ENCODE results near the gene LMCD1.
"Not testable (repeated sequence)": the region's sequence is repeated elsewhere in the genome, so short reads cannot be mapped to it uniquely, and the experiment has no call there.

The LMCD1 gene

DNA sequence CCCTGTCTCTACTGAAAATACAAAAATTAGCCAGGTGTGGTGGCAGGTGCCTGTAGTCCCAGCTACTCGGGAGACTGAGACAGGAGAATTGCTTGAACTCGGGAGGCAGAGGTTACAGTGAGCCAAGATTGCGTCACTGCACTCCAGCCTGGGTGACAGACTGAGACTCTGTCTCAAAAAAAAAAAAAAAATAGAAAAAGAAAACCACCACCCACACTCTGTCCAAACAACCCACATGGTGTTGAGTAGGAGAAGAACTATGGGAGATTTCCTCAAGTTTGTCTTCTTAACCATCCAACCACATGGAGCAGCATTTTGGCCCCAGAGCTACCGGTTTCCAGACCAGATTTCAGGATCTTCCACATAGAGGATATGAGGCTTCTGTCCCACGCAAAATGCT is 78.8 kb downstream of the LMCD1 start:
- not testable (repeated sequence) for H2BK15ac ChIP-seq (ENCODE audit: low read depth, poor library complexity, severe bottlenecking); H3K4me1 ChIP-seq (ENCODE audit: control insufficient read depth, insufficient read depth, low read depth, low read length); H3K36me3 ChIP-seq (ENCODE audit: control insufficient read depth in 1 of 2, insufficient read depth in 2 of 2, low read depth in 1 of 2, low read length in 2 of 2); H3K27me3 ChIP-seq (ENCODE audit: control insufficient read depth in 1 of 2, insufficient read depth in 1 of 2, low read length in 2 of 2); H3K9me3 ChIP-seq (ENCODE audit: control insufficient read depth, low read length); H2AK5ac ChIP-seq (ENCODE audit: low read length, severe bottlenecking); H4K91ac ChIP-seq (ENCODE audit: low read length); H3K23ac ChIP-seq (ENCODE audit: low read length in 2 of 2); H2BK120ac ChIP-seq (ENCODE audit: low read depth, low read length); H3K27ac ChIP-seq (ENCODE audit: low read length, poor library complexity, severe bottlenecking); H2BK12ac ChIP-seq (ENCODE audit: low read length in 2 of 2); H2BK5ac ChIP-seq (ENCODE audit: low read depth, low read length, poor library complexity, severe bottlenecking); H2AFZ ChIP-seq (ENCODE audit: low read depth, low read length); H4K8ac ChIP-seq (ENCODE audit: low read length); H3K18ac ChIP-seq (ENCODE audit: low read depth in 1 of 2, low read length in 2 of 2); H3K4me3 ChIP-seq (ENCODE audit: insufficient read depth in 1 of 2, low read depth in 1 of 2, low read length in 2 of 2); H3K9ac ChIP-seq (ENCODE audit: low read length); H3K4me2 ChIP-seq (ENCODE audit: low read length, poor library complexity, severe bottlenecking); H3K4ac ChIP-seq (ENCODE audit: low read depth in 1 of 2, low read length in 2 of 2); H3K14ac ChIP-seq (ENCODE audit: low read length in 2 of 2); H3K79me1 ChIP-seq (replicated peaks; ENCODE audit: low read length, poor library complexity, severe bottlenecking)
- 96% methylated on average over 2 of the region's 5 CpGs for WGBS
- DNase-seq: peak; percentile 42

- peaks cover 4% of the 10 kb centered on the region in 2 experiments for H3K36me3 ChIP-seq (ENCODE audit: control insufficient read depth in 1 of 2, insufficient read depth in 2 of 2, low read depth in 1 of 2, low read length in 2 of 2)
- peaks cover 1% of the 10 kb centered on the region for H3K4me1 ChIP-seq (ENCODE audit: control insufficient read depth, insufficient read depth, low read depth, low read length)
- no peak overlapping the region for H3K14ac ChIP-seq (ENCODE audit: low read length in 2 of 2)
- no peak overlapping the region for H2BK12ac ChIP-seq (ENCODE audit: low read length in 2 of 2)
- H4K91ac ChIP-seq (ENCODE audit: low read length): no peak overlapping the region
- no peak overlapping the region for H2BK5ac ChIP-seq (ENCODE audit: low read depth, low read length, poor library complexity, severe bottlenecking)
- no peaks in the 10 kb centered on the region for H3K9me3 ChIP-seq (ENCODE audit: control insufficient read depth, low read length)
- no peak overlapping the region for H2AK5ac ChIP-seq (ENCODE audit: low read length, severe bottlenecking)
- no peaks in the 10 kb centered on the region for H3K27me3 ChIP-seq (ENCODE audit: control insufficient read depth in 1 of 2, insufficient read depth in 1 of 2, low read length in 2 of 2)
- H3K4me2 ChIP-seq (ENCODE audit: low read length, poor library complexity, severe bottlenecking): no peak overlapping the region
- H2BK120ac ChIP-seq (ENCODE audit: low read depth, low read length): no peak overlapping the region
- no peak overlapping the region for H3K18ac ChIP-seq (ENCODE audit: low read depth in 1 of 2, low read length in 2 of 2)
- no peak overlapping the region for H3K9ac ChIP-seq (ENCODE audit: low read length)
- DNase-seq: no peak
- WGBS: 99% methylated on average over 3 of the region's 3 CpGs
- H3K4me3 ChIP-seq (ENCODE audit: insufficient read depth in 1 of 2, low read depth in 1 of 2, low read length in 2 of 2): no peak overlapping the region
- H3K23ac ChIP-seq (ENCODE audit: low read length in 2 of 2): no peak overlapping the region
- H2AFZ ChIP-seq (ENCODE audit: low read depth, low read length): no peak overlapping the region
- H3K27ac ChIP-seq (ENCODE audit: low read length, poor library complexity, severe bottlenecking): no peak overlapping the region
- no peak overlapping the region for H3K4ac ChIP-seq (ENCODE audit: low read depth in 1 of 2, low read length in 2 of 2)
- no peak overlapping the region for H2BK15ac ChIP-seq (ENCODE audit: low read depth, poor library complexity, severe bottlenecking)
- H4K8ac ChIP-seq (ENCODE audit: low read length): no peak overlapping the region
- H3K79me1 ChIP-seq (replicated peaks; ENCODE audit: low read length, poor library complexity, severe bottlenecking): no peaks in the 10 kb centered on the region
Measured at GRCh38 chr3:8581373-8581772, 79.8 kb downstream of the LMCD1 start.

DNA sequence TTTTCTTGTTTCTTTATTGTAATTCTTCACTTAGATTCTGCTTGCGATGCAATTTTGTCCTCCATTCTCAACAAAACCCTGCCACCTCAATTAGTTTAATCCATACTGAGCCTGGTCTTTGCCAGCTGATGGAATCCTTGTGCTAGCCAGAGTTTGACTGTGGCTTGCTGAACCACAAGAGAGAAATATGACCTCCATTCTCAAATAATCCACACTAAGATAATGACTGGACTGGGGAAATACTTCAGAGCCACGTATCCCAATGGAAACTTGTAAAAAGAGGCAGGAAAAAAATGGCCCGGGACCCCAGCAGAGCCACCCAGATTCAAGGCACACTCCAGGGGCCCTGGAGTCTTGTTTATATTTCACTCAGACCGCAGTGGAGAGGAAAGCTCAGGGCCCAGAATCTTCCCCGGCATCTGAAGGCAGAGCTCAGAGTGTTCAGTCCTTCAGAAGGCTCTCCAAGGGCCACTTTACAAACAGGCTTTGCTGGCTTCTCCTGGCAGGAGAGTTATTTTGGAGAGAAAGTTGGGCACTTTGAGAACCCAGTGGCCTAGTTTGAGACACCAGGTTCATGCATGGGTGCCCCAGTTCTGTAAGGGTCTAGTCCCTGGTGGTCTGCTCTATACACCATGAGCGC is 80.3 kb downstream of the LMCD1 start:
- Histone ChIP-seq H3K18ac (ENCODE audit: low read depth in 1 of 2, low read length in 2 of 2) (no peak overlapping the region), H2BK12ac (ENCODE audit: low read length in 2 of 2) (no peak overlapping the region)
- 90% methylated on average over 6 of the region's 6 CpGs for WGBS

DNA sequence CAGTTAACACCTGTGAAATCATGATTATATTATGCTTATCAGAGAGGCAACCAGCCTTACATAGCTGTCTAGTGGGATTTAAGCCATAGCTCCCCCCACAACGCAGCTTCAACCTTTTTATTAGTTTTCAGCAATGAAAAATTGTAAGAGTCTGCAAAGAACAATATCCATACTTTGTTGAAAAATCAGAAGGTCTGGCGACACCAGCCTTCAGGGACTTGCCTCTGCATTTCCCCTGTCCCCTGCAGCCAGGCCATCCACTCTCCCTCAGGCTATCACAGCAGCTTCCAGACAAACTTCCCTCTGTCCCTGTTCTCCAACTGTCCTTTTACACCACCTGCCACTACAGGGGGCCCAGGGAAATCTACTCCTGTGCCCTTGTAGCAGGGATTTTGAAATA is 83.0 kb downstream of the LMCD1 start:
- no peak overlapping the region for H2BK12ac ChIP-seq (ENCODE audit: low read length in 2 of 2)
- H4K8ac ChIP-seq (ENCODE audit: low read length): no peak overlapping the region
- H2AFZ ChIP-seq (ENCODE audit: low read depth, low read length): no peak overlapping the region
- H3K9ac ChIP-seq (ENCODE audit: low read length): no peak overlapping the region
- no peaks in the 10 kb centered on the region for H3K9me3 ChIP-seq (ENCODE audit: control insufficient read depth, low read length)
- H3K36me3 ChIP-seq (ENCODE audit: control insufficient read depth in 1 of 2, insufficient read depth in 2 of 2, low read depth in 1 of 2, low read length in 2 of 2): no peaks in the 10 kb centered on the region
- no peak overlapping the region for H3K27ac ChIP-seq (ENCODE audit: low read length, poor library complexity, severe bottlenecking)
- WGBS: 97% methylated on average over 2 of the region's 2 CpGs
- no peak overlapping the region for H2AK5ac ChIP-seq (ENCODE audit: low read length, severe bottlenecking)
- no peak overlapping the region for H3K4me2 ChIP-seq (ENCODE audit: low read length, poor library complexity, severe bottlenecking)
- no peak overlapping the region for H2BK15ac ChIP-seq (ENCODE audit: low read depth, poor library complexity, severe bottlenecking)
- H2BK120ac ChIP-seq (ENCODE audit: low read depth, low read length): no peak overlapping the region
- H3K4me3 ChIP-seq (ENCODE audit: insufficient read depth in 1 of 2, low read depth in 1 of 2, low read length in 2 of 2): no peak overlapping the region
- H3K4me1 ChIP-seq (ENCODE audit: control insufficient read depth, insufficient read depth, low read depth, low read length): no peaks in the 10 kb centered on the region
- DNase-seq: no peak
- H3K79me1 ChIP-seq (replicated peaks; ENCODE audit: low read length, poor library complexity, severe bottlenecking): no peaks in the 10 kb centered on the region
- H3K23ac ChIP-seq (ENCODE audit: low read length in 2 of 2): no peak overlapping the region
- H3K18ac ChIP-seq (ENCODE audit: low read depth in 1 of 2, low read length in 2 of 2): no peak overlapping the region
- no peak overlapping the region for H2BK5ac ChIP-seq (ENCODE audit: low read depth, low read length, poor library complexity, severe bottlenecking)
- no peak overlapping the region for H4K91ac ChIP-seq (ENCODE audit: low read length)
- no peak overlapping the region for H3K4ac ChIP-seq (ENCODE audit: low read depth in 1 of 2, low read length in 2 of 2)
- no peaks in the 10 kb centered on the region for H3K27me3 ChIP-seq (ENCODE audit: control insufficient read depth in 1 of 2, insufficient read depth in 1 of 2, low read length in 2 of 2)
- H3K14ac ChIP-seq (ENCODE audit: low read length in 2 of 2): no peak overlapping the region

More for the DNA sequence above, 80.3 kb downstream of the LMCD1 start:
- H3K9me3 ChIP-seq (ENCODE audit: control insufficient read depth, low read length): no peaks in the 10 kb centered on the region
- no peak overlapping the region for H2BK120ac ChIP-seq (ENCODE audit: low read depth, low read length)
- H3K36me3 ChIP-seq (ENCODE audit: control insufficient read depth in 1 of 2, insufficient read depth in 2 of 2, low read depth in 1 of 2, low read length in 2 of 2): no peaks in the 10 kb centered on the region
- H2AFZ ChIP-seq (ENCODE audit: low read depth, low read length): no peak overlapping the region
- H3K9ac ChIP-seq (ENCODE audit: low read length): no peak overlapping the region
- peak overlapping the region; percentile 30 for H2AK5ac ChIP-seq (ENCODE audit: low read length, severe bottlenecking)
- no peak overlapping the region for H3K27ac ChIP-seq (ENCODE audit: low read length, poor library complexity, severe bottlenecking)
- no peak overlapping the region for H3K4me2 ChIP-seq (ENCODE audit: low read length, poor library complexity, severe bottlenecking)
- no peak overlapping the region for H3K23ac ChIP-seq (ENCODE audit: low read length in 2 of 2)
- H4K91ac ChIP-seq (ENCODE audit: low read length): no peak overlapping the region
- no peak overlapping the region for H4K8ac ChIP-seq (ENCODE audit: low read length)
- no peak overlapping the region for H3K14ac ChIP-seq (ENCODE audit: low read length in 2 of 2)
- no peak for DNase-seq
- no peak overlapping the region for H3K4ac ChIP-seq (ENCODE audit: low read depth in 1 of 2, low read length in 2 of 2)
- no peak overlapping the region for H3K4me3 ChIP-seq (ENCODE audit: insufficient read depth in 1 of 2, low read depth in 1 of 2, low read length in 2 of 2)
- H3K4me1 ChIP-seq (ENCODE audit: control insufficient read depth, insufficient read depth, low read depth, low read length): no peaks in the 10 kb centered on the region
- no peaks in the 10 kb centered on the region for H3K27me3 ChIP-seq (ENCODE audit: control insufficient read depth in 1 of 2, insufficient read depth in 1 of 2, low read length in 2 of 2)
- H3K79me1 ChIP-seq (replicated peaks; ENCODE audit: low read length, poor library complexity, severe bottlenecking): no peaks in the 10 kb centered on the region
- no peak overlapping the region for H2BK5ac ChIP-seq (ENCODE audit: low read depth, low read length, poor library complexity, severe bottlenecking)
- H2BK15ac ChIP-seq (ENCODE audit: low read depth, poor library complexity, severe bottlenecking): no peak overlapping the region

Data from mesenchymal stem cell (in vitro differentiated cells and primary cell).